ENCODE results near the gene CYS1.
"Not testable (repeated sequence)": the region's sequence is repeated elsewhere in the genome, so short reads cannot be mapped to it uniquely, and the experiment has no call there.

DNA sequence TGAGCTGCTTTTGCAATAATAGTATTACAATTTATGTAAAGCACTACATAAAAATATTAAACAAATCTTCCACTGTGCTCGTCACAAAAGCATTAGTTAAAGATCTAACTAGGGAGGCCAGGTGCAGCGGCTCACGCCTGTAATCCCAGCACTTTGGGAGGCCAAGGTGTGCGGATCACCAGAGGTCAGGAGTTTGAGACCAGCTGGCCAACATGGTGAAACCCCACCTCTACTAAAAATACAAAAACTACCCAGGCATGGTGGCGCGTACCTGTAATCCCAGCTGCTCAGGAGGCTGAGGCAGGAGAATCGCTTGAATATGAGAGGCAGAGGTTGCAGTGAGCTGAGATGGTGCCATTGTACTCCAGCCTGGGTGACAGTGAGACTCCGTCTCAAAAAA, 49.4 kb downstream of the CYS1 start:
- TF ChIP-seq, protein P1, sequence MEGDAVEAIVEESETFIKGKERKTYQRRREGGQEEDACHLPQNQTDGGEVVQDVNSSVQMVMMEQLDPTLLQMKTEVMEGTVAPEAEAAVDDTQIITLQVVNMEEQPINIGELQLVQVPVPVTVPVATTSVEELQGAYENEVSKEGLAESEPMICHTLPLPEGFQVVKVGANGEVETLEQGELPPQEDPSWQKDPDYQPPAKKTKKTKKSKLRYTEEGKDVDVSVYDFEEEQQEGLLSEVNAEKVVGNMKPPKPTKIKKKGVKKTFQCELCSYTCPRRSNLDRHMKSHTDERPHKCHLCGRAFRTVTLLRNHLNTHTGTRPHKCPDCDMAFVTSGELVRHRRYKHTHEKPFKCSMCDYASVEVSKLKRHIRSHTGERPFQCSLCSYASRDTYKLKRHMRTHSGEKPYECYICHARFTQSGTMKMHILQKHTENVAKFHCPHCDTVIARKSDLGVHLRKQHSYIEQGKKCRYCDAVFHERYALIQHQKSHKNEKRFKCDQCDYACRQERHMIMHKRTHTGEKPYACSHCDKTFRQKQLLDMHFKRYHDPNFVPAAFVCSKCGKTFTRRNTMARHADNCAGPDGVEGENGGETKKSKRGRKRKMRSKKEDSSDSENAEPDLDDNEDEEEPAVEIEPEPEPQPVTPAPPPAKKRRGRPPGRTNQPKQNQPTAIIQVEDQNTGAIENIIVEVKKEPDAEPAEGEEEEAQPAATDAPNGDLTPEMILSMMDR (IDR thresholded peaks at IDR 0.05 in 2 of 3, conservative IDR thresholded peaks at IDR 0.05 in 1 of 3; ENCODE audit: borderline replicate concordance in 1 of 3, insufficient read depth in 1 of 3, low read depth in 2 of 3, low read length in 2 of 3) = not testable (repeated sequence)
- TF ChIP-seq SP1 (IDR thresholded peaks at IDR 0.05; ENCODE audit: low read depth); RAD21 (IDR thresholded peaks at IDR 0.05; ENCODE audit: low read depth); EZH2phosphoT487 (IDR thresholded peaks at IDR 0.05; ENCODE audit: borderline replicate concordance); CEBPB (IDR thresholded peaks at IDR 0.05; ENCODE audit: low read depth); POLR2AphosphoS5 (IDR thresholded peaks at IDR 0.05; ENCODE audit: low read depth, low read length); POLR2A (IDR thresholded peaks at IDR 0.05; ENCODE audit: borderline replicate concordance, extremely low read depth, insufficient read depth, insufficient read length): not testable (repeated sequence)
- TF ChIP-seq, protein P2, sequence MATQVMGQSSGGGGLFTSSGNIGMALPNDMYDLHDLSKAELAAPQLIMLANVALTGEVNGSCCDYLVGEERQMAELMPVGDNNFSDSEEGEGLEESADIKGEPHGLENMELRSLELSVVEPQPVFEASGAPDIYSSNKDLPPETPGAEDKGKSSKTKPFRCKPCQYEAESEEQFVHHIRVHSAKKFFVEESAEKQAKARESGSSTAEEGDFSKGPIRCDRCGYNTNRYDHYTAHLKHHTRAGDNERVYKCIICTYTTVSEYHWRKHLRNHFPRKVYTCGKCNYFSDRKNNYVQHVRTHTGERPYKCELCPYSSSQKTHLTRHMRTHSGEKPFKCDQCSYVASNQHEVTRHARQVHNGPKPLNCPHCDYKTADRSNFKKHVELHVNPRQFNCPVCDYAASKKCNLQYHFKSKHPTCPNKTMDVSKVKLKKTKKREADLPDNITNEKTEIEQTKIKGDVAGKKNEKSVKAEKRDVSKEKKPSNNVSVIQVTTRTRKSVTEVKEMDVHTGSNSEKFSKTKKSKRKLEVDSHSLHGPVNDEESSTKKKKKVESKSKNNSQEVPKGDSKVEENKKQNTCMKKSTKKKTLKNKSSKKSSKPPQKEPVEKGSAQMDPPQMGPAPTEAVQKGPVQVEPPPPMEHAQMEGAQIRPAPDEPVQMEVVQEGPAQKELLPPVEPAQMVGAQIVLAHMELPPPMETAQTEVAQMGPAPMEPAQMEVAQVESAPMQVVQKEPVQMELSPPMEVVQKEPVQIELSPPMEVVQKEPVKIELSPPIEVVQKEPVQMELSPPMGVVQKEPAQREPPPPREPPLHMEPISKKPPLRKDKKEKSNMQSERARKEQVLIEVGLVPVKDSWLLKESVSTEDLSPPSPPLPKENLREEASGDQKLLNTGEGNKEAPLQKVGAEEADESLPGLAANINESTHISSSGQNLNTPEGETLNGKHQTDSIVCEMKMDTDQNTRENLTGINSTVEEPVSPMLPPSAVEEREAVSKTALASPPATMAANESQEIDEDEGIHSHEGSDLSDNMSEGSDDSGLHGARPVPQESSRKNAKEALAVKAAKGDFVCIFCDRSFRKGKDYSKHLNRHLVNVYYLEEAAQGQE (IDR thresholded peaks at IDR 0.05; ENCODE audit: low read depth) = not testable (repeated sequence)
- TF ChIP-seq, protein P3, sequence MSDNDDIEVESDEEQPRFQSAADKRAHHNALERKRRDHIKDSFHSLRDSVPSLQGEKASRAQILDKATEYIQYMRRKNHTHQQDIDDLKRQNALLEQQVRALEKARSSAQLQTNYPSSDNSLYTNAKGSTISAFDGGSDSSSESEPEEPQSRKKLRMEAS (IDR thresholded peaks at IDR 0.05) = not testable (repeated sequence)
